Stomach (tissue), 4 donors: ENCODE data around the gene SLC26A4.

Source experiments
- EP300 ChIP-seq: sonication (generic); formaldehyde crosslinking; IDR thresholded peaks from one replicate; pipeline ENCODE4 v1.6.1; 2017; ENCODE audit warnings: antibody characterized with exemption
- POLR2A ChIP-seq, 4 donors: fragments of 450-650 bp; IDR thresholded peaks; one replicate each; pipeline ENCODE4 v1.6.1; 2016; ENCODE audit warnings: antibody characterized with exemption in 4 of 4, control low read depth in 2 of 4, mild to moderate bottlenecking in 1 of 4, moderate library complexity in 1 of 4
- POLR2AphosphoS5 ChIP-seq, 3 donors: sonication (generic); formaldehyde crosslinking; IDR thresholded peaks; one replicate each; pipeline ENCODE4 v1.6.1; 2016; ENCODE audit warnings: antibody characterized with exemption in 3 of 3
- TF ChIP-seq, protein P1 (sequence below), 7 experiments: fragments of 450-650 bp in 4 of 7; fragments of 200-600 bp in 3 of 7; sonication (generic) in 3 of 7; IDR thresholded peaks; one replicate each; pipeline ENCODE4 v1.5.1; 2016 to 2019; ENCODE audit warnings: antibody characterized with exemption in 7 of 7, control low read depth in 2 of 7, mild to moderate bottlenecking in 1 of 7

DNA sequence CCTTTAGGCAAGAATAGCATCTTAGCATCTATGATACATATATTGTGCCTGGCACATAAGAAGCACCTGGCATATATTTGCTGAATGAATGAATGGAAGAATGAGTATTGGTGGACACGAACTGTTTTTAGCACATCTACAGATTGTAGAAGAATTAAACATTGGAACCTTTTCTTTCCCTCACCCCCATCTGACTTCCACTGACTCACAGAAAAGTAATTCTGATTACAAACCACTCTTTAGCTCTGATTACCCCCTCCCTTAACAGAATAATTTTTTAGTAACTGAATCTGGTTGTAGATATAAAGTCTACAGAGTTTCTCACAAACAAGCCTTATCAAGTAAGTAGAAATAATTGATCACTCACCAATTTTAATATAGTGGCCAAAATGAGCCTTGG is 31.9 kb downstream of the SLC26A4 start:
- TF ChIP-seq, protein P1, sequence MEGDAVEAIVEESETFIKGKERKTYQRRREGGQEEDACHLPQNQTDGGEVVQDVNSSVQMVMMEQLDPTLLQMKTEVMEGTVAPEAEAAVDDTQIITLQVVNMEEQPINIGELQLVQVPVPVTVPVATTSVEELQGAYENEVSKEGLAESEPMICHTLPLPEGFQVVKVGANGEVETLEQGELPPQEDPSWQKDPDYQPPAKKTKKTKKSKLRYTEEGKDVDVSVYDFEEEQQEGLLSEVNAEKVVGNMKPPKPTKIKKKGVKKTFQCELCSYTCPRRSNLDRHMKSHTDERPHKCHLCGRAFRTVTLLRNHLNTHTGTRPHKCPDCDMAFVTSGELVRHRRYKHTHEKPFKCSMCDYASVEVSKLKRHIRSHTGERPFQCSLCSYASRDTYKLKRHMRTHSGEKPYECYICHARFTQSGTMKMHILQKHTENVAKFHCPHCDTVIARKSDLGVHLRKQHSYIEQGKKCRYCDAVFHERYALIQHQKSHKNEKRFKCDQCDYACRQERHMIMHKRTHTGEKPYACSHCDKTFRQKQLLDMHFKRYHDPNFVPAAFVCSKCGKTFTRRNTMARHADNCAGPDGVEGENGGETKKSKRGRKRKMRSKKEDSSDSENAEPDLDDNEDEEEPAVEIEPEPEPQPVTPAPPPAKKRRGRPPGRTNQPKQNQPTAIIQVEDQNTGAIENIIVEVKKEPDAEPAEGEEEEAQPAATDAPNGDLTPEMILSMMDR (IDR thresholded peaks at IDR 0.05): no peak
- TF ChIP-seq POLR2AphosphoS5 (IDR thresholded peaks at IDR 0.05) (no peak), POLR2A (IDR thresholded peaks at IDR 0.05) (no peak), EP300 (no peak)
